Measurements from ENCODE around the gene PIGK.

PIGK gene

DNA sequence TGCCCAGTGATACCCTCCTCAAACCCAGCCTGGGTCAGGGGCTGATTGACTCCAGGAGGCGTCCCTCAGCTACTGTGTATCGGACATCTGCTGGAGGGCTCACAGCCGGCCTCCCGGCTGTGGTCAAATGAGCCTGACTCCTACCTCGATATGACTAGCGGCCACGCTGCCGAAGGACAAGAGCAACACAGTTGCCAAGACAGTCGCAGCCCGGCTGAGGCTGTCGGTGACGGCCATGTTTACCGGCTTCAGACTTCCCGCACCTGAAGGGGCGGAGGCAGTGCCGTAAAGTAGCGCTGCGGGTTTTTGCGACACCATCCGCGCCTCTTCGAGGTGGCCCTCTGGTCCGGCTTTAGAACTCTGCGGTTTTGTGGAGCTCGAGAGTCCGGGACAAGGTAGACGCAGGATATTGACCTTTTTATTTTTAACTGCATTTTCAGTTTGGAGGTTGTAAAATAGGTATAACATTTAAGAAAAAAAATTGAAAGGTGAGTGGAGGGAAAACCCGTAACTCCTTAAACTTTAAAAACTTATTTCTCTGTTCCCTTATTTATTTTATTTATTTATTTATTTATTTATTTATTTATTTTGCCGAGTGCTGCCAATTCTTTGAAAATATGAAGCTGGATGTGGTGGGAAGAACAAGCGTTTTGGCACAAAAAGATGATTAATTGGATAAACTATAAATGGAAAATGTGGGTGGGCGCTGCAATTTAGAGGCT, at the start of gene PIGK:
Gene PIGK, minus strand, starts transcription at position 265 of the 722 bp plus-strand sequence. Its CDS starts 28 bp downstream, at position 237.
- peak within 1 kb of the TSS; percentile 100 for H2AFZ ChIP-seq (ENCODE audit: low read depth, low read length)

DNA sequence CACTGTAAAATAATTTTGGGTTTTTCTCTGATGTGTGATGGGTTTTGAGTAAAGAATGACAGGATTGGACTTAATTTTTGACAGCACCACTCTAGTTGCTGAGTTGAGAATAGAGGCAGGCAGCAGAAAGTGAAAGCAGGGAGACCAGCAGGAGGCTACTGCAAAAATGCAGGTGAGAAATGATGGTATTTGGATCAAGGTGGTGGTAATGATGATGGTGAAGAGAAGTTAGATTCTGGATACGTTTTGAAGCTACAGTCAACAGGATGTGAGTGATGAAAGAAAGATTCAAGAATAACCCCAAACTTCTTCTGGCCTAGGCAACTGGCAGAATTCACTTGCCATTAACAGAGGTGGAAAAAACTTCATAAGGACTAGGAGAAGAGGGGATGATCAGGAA, 47.8 kb upstream of the PIGK start:
- Histone ChIP-seq H3K4me1 (ENCODE audit: low read length) (no peaks in the 10 kb centered on the region), H2AFZ (ENCODE audit: low read depth, low read length) (no peak overlapping the region), H4K20me1 (ENCODE audit: insufficient read depth, low read length) (no peaks in the 10 kb centered on the region), H3K27ac (ENCODE audit: low read length) (no peak overlapping the region), H3K9me3 (ENCODE audit: insufficient read depth, low read length) (no peaks in the 10 kb centered on the region), H3K4me3 (ENCODE audit: low read length) (no peak overlapping the region), H3K27me3 (ENCODE audit: low read depth, low read length) (no peaks in the 10 kb centered on the region), H3K36me3 (replicated peaks; ENCODE audit: low read depth, low read length) (no peaks in the 10 kb centered on the region), H3K4me2 (ENCODE audit: low read length) (no peak overlapping the region), H3K79me2 (ENCODE audit: low read length) (no peaks in the 10 kb centered on the region), H3K9ac (ENCODE audit: low read length) (no peak overlapping the region)
- no peak for TF ChIP-seq EZH2phosphoT487 (IDR thresholded peaks at IDR 0.05; ENCODE audit: low read depth)
- TF ChIP-seq, protein P1, sequence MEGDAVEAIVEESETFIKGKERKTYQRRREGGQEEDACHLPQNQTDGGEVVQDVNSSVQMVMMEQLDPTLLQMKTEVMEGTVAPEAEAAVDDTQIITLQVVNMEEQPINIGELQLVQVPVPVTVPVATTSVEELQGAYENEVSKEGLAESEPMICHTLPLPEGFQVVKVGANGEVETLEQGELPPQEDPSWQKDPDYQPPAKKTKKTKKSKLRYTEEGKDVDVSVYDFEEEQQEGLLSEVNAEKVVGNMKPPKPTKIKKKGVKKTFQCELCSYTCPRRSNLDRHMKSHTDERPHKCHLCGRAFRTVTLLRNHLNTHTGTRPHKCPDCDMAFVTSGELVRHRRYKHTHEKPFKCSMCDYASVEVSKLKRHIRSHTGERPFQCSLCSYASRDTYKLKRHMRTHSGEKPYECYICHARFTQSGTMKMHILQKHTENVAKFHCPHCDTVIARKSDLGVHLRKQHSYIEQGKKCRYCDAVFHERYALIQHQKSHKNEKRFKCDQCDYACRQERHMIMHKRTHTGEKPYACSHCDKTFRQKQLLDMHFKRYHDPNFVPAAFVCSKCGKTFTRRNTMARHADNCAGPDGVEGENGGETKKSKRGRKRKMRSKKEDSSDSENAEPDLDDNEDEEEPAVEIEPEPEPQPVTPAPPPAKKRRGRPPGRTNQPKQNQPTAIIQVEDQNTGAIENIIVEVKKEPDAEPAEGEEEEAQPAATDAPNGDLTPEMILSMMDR (IDR thresholded peaks at IDR 0.05; ENCODE audit: low read depth, low read length) = no peak

More for the DNA sequence above, at the start of gene PIGK:
- Histone ChIP-seq H4K20me1 (ENCODE audit: insufficient read depth, low read length) (no peaks in the 10 kb centered on the region), H3K36me3 (replicated peaks; ENCODE audit: low read depth, low read length) (no peaks in the 10 kb centered on the region), H3K9me3 (ENCODE audit: insufficient read depth, low read length) (no peaks in the 10 kb centered on the region), H3K27ac (ENCODE audit: low read length) (peak within 1 kb of the TSS; percentile 19; the same call in 1 of the 2 replicates), H3K79me2 (ENCODE audit: low read length) (no peaks in the 10 kb centered on the region; the same call in 1 of the 2 replicates), H3K27me3 (ENCODE audit: low read depth, low read length) (no peaks in the 10 kb centered on the region), H3K4me3 (ENCODE audit: low read length) (peak within 1 kb of the TSS; percentile 85), H3K4me2 (ENCODE audit: low read length) (peak within 1 kb of the TSS; percentile 82), H3K4me1 (ENCODE audit: low read length) (peaks cover 6% of the 10 kb centered on the region), H3K9ac (ENCODE audit: low read length) (peak within 1 kb of the TSS; percentile 84)
- TF ChIP-seq EZH2phosphoT487 (IDR thresholded peaks at IDR 0.05; ENCODE audit: low read depth) = no peak
- TF ChIP-seq, protein P1 (IDR thresholded peaks at IDR 0.05; ENCODE audit: low read depth, low read length) = no peak

GRCh38 chr1:77265180-77265579, 46.0 kb upstream of the PIGK start:
- H2AFZ ChIP-seq (ENCODE audit: low read depth, low read length) = no peak overlapping the region
- H3K9me3 ChIP-seq (ENCODE audit: insufficient read depth, low read length) = no peaks in the 10 kb centered on the region
- H3K4me3 ChIP-seq (ENCODE audit: low read length) = no peak overlapping the region
- no peak overlapping the region for H3K9ac ChIP-seq (ENCODE audit: low read length)
- H4K20me1 ChIP-seq (ENCODE audit: insufficient read depth, low read length) = no peaks in the 10 kb centered on the region
- no peaks in the 10 kb centered on the region for H3K27me3 ChIP-seq (ENCODE audit: low read depth, low read length)
- H3K4me1 ChIP-seq (ENCODE audit: low read length) = no peaks in the 10 kb centered on the region
- no peaks in the 10 kb centered on the region for H3K79me2 ChIP-seq (ENCODE audit: low read length)
- no peak overlapping the region for H3K4me2 ChIP-seq (ENCODE audit: low read length)
- no peak for TF ChIP-seq EZH2phosphoT487 (IDR thresholded peaks at IDR 0.05; ENCODE audit: low read depth)
- no peaks in the 10 kb centered on the region for H3K36me3 ChIP-seq (replicated peaks; ENCODE audit: low read depth, low read length)
- H3K27ac ChIP-seq (ENCODE audit: low read length) = no peak overlapping the region

DNA sequence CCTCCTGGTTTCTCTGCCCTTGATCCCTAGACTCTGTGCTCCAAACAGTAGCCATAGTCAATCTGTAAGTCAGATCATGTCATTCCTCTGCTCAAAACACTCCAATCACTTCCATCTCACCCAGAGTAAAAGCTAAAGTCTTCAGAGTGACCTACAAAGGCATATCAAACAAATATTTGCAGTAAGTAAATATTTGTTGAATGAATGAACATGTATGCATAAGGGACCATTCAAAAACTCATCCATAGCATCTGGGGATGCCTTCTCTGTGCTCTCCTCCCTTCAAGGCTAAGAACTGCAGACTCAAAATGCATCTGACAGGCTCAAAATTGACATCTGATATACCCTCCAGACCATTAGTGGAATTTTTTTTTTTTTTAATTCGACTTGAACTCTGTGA, 44.5 kb upstream of the PIGK start:
- TF ChIP-seq, protein P1 (IDR thresholded peaks at IDR 0.05; ENCODE audit: low read depth, low read length) = no peak
- no peak for TF ChIP-seq EZH2phosphoT487 (IDR thresholded peaks at IDR 0.05; ENCODE audit: low read depth)

More for the DNA sequence above, 44.5 kb upstream of the PIGK start:
- no peak overlapping the region for H3K27ac ChIP-seq (ENCODE audit: low read length)
- H3K36me3 ChIP-seq (replicated peaks; ENCODE audit: low read depth, low read length) = no peaks in the 10 kb centered on the region
- no peaks in the 10 kb centered on the region for H3K79me2 ChIP-seq (ENCODE audit: low read length)
- no peak overlapping the region for H3K4me2 ChIP-seq (ENCODE audit: low read length)
- H3K4me3 ChIP-seq (ENCODE audit: low read length) = no peak overlapping the region
- H3K9ac ChIP-seq (ENCODE audit: low read length) = no peak overlapping the region
- no peaks in the 10 kb centered on the region for H4K20me1 ChIP-seq (ENCODE audit: insufficient read depth, low read length)
- no peaks in the 10 kb centered on the region for H3K9me3 ChIP-seq (ENCODE audit: insufficient read depth, low read length)
- no peaks in the 10 kb centered on the region for H3K4me1 ChIP-seq (ENCODE audit: low read length)
- no peak overlapping the region for H2AFZ ChIP-seq (ENCODE audit: low read depth, low read length)
- no peaks in the 10 kb centered on the region for H3K27me3 ChIP-seq (ENCODE audit: low read depth, low read length)
